Mesangial cell (primary cell): ENCODE data around the gene BFSP1. TPM values are rescaled to one million over a fixed set of nuclear protein-coding genes. Genes with fewer than 3 reads are reported as not detected.

ENCODE experiments used
- total RNA-seq: library from RNA; depleted of rRNA; stranded (reverse); fragments of >200 nt; gene quantifications from 2 replicates; pipeline ENCODE4 v1.2.3, GENCODE V29; 2015

BFSP1 gene
- total RNA-seq: 3.4 and 8.6 TPM in 2 replicates

GRCh38 chr20:17530716-17531664, at the start of gene BFSP1:
TSS of gene BFSP1 (minus strand) at chr20:17531379. CDS start at chr20:17531329, 50 bp downstream.

GRCh38 chr20:17569616-17570346, 38.6 kb upstream of the BFSP1 start, which contains the start of gene DSTN:
TSS of gene DSTN (plus strand) at chr20:17570075. CDS start at chr20:17570209, 134 bp downstream.

Other genes starting within 250 kb of the BFSP1 start
- 237 and 269 TPM in 2 replicates for gene DSTN, start 38.7 kb upstream of the BFSP1 start, total RNA-seq
- gene RRBP1, start 150.9 kb upstream of the BFSP1 start, total RNA-seq: 91.7 and 96.1 TPM in 2 replicates
- gene BANF2, start 168.6 kb upstream of the BFSP1 start, total RNA-seq: not detected in 2 replicates